Suppressor macrophage treated with lipopolysaccharide for 4 hours (primary cell): ENCODE measurements around the gene GPR146.
A peak's percentile ranks its signal among the peaks of the same experiment; 100 is the strongest.

Experiments used
- DNase-seq: peaks from one replicate; pipeline ENCODE4 v3.0.0-alpha.2; 2020

GPR146 gene

GRCh38 chr7:1096156-1097119, 52.1 kb downstream of the GPR146 start:
- no peak for DNase-seq

GRCh38 chr7:1097120-1097504, 52.8 kb downstream of the GPR146 start:
- no peak for DNase-seq

DNA sequence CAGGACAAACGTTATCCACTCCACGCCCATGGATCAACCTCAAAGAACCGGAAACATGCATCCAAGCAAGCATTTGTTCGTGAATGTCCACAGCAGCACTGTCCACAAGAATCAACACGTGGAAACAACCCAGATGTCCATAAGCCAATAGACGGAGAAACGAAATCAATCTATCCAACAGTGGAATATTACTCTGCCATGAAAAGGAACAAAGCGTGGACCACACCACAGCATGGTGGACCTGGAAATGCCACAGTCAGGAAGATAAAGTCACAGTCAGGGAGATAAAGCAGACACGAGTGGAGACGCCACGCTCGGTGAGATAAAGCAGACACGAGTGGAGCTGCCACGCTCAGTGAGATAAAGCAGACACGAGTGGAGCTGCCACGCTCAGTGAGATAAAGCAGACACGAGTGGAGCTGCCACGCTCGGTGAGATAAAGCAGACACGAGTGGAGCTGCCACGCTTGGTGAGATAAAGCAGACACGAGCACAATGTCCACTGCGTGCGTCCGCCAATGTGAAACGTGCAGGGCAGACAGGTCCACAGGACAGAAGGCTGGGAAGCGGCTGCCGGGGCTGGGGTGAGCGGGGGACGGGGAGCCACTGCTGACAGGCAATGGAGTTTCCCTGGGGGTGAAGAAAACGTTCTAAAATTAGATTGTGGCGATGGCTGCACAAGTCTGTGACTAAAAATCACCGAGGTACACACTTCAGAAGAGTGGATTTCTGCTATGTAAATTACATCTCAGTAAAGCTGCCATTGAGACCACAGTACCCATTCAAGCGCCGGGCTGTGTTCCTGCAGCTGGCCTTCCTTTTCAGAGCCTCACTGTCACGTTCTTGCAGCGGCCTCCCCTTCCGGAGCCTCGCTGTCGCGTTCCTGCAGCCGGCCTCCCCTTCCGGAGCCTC, 54.2 kb downstream of the GPR146 start:
- no peak for DNase-seq

DNA sequence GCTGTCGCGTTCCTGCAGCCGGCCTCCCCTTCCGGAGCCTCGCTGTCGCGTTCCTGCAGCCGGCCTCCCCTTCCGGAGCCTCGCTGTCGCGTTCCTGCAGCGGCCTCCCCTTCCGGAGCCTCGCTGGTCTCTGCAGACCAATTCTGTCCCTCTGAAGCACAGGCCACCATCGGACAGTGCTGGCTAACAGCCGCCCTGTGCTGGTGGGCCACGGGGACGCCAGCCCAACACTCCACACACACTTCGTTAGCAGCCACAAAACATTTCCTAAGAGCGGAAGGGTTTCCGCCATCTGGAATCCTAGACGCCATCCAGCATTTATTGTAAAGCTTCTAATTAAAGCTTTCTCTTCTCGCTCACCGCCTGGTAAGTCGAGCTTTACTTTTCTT, 54.8 kb downstream of the GPR146 start:
- DNase-seq = no peak

- no peak for DNase-seq
Observed at GRCh38 chr7:1099637-1100036, 55.3 kb downstream of the GPR146 start.

GRCh38 chr7:1100386-1100785, 56.0 kb downstream of the GPR146 start:
- DNase-seq = no peak

DNA sequence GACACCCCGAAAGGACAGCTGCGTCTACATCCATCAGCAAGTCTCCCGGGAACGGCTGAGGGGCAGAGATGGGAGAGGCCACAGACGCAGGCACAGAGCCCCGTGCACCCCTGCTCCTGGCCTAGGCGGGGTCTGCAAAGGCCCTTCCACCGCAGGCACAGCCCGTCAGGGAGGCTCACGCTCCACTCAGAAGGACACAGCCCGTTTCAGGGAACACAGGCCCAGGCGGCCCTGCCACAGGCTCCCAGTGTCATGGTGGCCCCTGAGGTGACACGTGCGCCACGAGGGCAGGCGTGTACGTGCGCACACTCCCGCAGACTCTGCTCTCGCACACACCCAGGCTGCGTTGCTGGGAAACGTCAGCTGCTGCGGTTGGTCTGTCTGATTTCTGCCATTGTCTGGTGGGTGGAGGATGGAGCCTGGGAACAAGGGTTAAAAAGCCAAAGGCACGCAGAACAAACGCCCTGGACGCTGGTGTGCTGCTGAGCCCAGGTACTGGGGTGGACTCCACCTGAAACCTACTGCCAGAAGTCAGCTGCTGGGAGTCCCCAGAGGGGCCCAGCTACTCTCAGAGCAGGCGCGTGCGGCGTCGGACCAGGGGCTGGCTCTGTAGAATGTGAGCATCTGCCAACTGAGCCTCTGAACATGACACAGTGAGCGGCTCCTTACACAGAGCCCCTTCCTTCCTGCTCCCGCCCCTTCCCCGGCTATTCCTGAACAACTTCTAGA, 56.7 kb downstream of the GPR146 start:
- DNase-seq = no peak

DNA sequence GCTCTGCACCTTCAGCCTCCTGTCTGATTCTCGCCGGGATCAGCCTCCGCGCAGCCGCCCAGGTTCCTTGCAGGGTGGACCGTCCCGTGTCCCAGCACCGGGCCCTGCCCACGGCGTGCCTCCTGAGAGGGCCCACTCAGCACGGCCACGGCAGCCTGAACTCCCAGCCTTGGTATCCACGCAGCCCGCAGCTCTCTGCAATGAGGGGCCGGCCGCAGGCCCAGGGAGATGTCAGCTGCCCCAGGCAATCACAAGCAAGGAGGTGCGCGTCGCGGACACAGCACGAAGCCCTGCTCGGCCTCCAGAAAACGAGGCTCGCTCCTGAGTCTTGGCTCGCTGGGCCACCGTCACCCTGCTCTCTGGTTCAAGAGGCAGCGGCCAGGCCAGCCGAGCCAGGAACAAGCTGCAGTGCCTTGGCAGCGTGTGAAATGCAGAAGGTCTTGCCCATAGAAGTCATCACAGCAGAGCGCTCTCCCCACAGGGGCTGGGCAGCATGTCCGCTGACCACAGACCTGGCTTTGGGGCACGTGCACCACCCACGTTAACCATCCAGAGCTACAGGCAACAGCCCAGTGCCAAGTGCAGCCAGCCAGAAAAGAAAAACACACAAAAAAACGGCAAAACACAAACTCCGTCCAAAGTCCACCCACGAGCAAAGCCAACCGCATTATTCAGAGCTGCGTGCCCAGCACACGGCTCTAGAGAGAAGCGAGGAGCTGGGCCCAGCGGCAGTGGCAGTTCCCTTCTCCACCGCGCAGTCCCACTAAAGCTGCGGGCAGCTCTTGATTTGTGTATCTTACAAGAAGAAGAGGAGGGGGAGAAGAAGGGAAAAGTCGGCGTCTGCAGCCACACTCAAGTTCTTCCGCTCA, 57.5 kb downstream of the GPR146 start:
- DNase-seq = no peak

GRCh38 chr7:1103009-1103788, 58.9 kb downstream of the GPR146 start:
- DNase-seq = peak; percentile 49

- DNase-seq = no peak
Observed at GRCh38 chr7:1103789-1104515, 59.6 kb downstream of the GPR146 start.

DNA sequence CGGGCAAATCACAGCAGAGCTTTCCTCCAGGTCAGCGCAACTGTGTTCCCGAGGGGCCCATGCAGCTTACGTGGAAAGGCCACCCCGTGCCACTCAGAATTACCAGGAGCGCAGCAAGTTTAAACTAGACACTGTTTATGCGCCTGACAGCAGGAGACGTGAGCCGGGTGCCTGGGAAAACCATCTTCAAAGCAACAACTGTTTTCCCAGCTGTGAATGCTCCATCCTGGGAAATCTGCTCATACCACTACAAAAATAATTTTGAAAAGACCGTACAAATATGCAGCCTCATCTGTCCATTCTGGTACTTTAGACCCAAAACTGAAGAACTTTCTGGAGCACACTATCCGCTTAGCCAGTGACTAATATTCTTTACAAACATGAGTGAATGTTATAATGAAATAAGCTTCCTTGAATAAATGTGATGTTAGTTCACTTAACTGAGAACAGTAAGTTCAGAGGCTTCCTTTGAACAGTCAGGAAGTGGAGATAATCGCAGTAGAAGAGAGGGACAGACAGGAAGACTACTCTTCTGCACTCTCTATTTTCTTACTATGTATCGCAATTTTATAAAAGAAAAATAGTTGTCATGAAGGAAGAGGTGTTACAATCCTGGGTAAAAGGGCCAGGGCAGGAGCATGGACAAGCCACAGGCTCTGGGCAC, 60.3 kb downstream of the GPR146 start:
- no peak for DNase-seq

- no peak for DNase-seq
Observed at GRCh38 chr7:1105189-1105588, 60.8 kb downstream of the GPR146 start.

DNA sequence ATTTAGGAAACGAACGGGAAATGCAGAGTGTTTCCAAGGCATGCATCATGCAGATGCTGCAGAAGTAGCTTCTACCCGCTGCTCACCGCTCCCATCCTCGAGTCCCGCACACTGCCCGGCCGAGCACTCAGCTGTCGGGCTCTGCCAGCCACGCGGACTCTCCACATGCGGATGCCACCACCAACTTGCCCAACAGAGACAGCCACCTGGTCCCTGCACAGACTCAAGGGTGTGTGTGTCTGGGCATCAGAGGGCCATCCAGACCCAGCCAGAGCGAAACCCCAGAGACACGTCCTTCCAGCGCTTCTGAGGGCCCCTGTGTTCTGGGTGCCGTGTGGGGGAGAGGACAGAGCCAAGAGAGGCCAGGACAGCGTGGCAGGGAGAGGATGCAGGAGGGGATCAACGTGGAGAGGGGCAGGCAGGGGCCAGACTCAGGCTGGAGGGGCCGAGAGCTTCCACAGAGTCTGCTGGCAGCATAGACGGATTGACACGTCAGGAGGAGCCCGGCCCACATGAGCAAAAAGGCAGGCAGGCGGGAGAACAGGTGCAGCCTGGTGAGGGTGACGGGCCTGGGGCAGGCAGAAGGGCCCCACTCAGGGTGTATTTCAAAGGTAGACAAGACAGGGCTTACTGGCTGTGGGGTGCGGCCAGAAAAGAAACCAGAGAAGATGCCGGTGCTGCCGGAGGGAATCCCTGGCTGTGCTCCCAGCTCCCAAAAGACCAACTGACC, 61.9 kb downstream of the GPR146 start:
- DNase-seq = no peak

DNA sequence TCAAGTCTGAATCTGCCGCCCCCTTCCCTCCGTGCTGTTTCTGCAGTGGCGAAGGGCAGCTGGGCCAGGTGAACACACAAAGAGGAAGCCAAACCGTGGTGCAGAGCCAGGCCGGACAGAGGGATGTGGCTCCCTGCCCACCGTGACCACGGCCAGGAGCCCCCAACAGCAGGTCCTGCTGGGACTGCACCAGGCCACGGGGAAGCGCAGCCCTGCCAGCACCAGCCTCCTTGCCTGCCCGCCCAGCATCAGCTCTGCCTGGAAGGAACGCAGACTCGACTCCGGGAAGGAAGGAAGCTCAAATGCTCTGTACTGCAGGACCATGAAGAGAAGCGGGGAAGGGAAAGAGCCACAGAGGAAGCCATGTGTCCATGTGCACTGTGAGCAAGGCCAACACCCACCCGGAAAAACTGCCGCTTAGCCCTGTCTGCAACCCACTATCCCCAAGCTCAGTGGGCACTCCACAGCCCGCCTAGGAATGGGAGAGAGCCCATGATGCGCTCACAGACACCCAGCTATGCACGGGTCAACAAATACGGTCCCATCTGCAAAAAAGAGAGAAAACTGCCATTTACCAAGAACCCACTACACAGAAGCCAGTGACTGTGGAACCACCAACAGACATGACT, 62.6 kb downstream of the GPR146 start:
- no peak for DNase-seq

DNA sequence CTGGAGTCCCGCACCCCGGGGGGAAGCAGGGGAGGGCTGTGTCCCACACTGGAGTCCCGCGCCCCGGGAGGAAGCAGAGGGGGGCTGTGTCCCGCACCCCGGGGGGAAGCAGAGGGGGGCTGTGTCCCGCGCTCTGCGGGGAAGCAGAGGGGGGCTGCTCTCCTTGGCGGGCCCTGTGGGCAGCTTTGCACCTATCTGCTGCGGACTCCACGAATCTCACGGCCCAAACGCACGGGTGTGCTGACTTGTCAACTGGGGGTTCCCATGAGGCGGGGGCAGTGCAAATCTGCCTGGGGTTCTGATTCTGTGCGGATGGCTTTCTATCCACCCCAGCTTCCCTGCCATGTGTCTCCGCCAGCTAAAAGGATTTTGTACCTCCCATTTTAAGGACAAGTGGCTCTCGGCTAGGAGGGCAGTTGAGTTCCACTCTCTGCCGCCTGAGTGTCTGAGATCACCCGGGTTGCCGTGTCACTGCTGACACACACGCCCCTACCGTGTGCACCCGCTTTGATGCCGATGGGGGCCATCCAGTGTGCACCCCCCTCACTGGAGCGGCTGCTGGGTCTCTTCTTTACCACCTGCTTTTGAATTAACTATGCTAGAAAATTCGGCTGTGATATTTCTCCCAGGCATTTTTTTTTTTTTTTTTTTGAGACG, 64.0 kb downstream of the GPR146 start:
- DNase-seq = no peak
